ENCODE measurements around the gene KCNIP2. TPM values are rescaled to one million over a fixed set of nuclear protein-coding genes. Genes with fewer than 3 reads are reported as not detected.

Gene KCNIP2
- total and polyA plus RNA-seq, 9 donors = 1.8 to 8.9 (median 5.9) TPM

GRCh38 chr10:101857802-101858476, 14.3 kb upstream of the KCNIP2 start:
- TF ChIP-seq POLR2A (IDR thresholded peaks at IDR 0.05) = no peak
- H3K27ac ChIP-seq = no peak overlapping the region
- no peaks in the 10 kb centered on the region for H3K27me3 ChIP-seq
- no peak for DNase-seq
- no peaks in the 10 kb centered on the region for H3K4me1 ChIP-seq (ENCODE audit: insufficient read depth)
- no peaks in the 10 kb centered on the region for H3K9me3 ChIP-seq
- no peaks in the 10 kb centered on the region for H3K36me3 ChIP-seq
- intact Hi-C loops (cut with DNase I) = no loop called here
- WGBS, 3 donors = 0 to 97% (median 96%) methylated on average over 1 of the region's 1 CpG
- no peak overlapping the region for H3K4me3 ChIP-seq

- Histone ChIP-seq H3K36me3 (no peaks in the 10 kb centered on the region), H3K4me1 (ENCODE audit: insufficient read depth) (no peaks in the 10 kb centered on the region), H3K4me3 (no peak overlapping the region), H3K27ac (no peak overlapping the region), H3K9me3 (no peaks in the 10 kb centered on the region), H3K27me3 (no peaks in the 10 kb centered on the region)
- no peak for DNase-seq
- intact Hi-C loops (cut with DNase I) = no loop called here
- TF ChIP-seq POLR2A (IDR thresholded peaks at IDR 0.05) = no peak
- no peak for TF ChIP-seq CTCF (IDR thresholded peaks at IDR 0.05)
- TF ChIP-seq EP300 (IDR thresholded peaks at IDR 0.05) = no peak
Measured at GRCh38 chr10:101856626-101857025, 13.0 kb upstream of the KCNIP2 start.

- H3K36me3 ChIP-seq = no peaks in the 10 kb centered on the region
- TF ChIP-seq EP300 (IDR thresholded peaks at IDR 0.05) = no peak
- no peak for TF ChIP-seq CTCF (IDR thresholded peaks at IDR 0.05)
- TF ChIP-seq POLR2A (IDR thresholded peaks at IDR 0.05) = no peak
- H3K4me1 ChIP-seq (ENCODE audit: insufficient read depth) = no peaks in the 10 kb centered on the region
- no peak overlapping the region for H3K4me3 ChIP-seq
- H3K27me3 ChIP-seq = no peaks in the 10 kb centered on the region
- 38 to 45% (median 42%) methylated on average over 4 of the region's 4 CpGs for WGBS, 3 donors
- intact Hi-C loops (cut with DNase I) = no loop called here
- DNase-seq = no peak
- no peaks in the 10 kb centered on the region for H3K9me3 ChIP-seq
- no peak overlapping the region for H3K27ac ChIP-seq
Measured at GRCh38 chr10:101851411-101852116, 8.0 kb upstream of the KCNIP2 start.

- no peak overlapping the region for H3K4me3 ChIP-seq
- no peaks in the 10 kb centered on the region for H3K36me3 ChIP-seq
- H3K9me3 ChIP-seq = no peaks in the 10 kb centered on the region
- TF ChIP-seq CTCF (IDR thresholded peaks at IDR 0.05) = no peak
- TF ChIP-seq EP300 (IDR thresholded peaks at IDR 0.05) = no peak
- no peak for TF ChIP-seq POLR2A (IDR thresholded peaks at IDR 0.05)
- no peak for DNase-seq
- 86 to 90% (median 86%) methylated on average over 3 of the region's 3 CpGs for WGBS, 3 donors
- no peaks in the 10 kb centered on the region for H3K4me1 ChIP-seq (ENCODE audit: insufficient read depth)
- no peak overlapping the region for H3K27ac ChIP-seq
- H3K27me3 ChIP-seq = no peaks in the 10 kb centered on the region
- intact Hi-C loops (cut with DNase I) = no loop called here
Measured at GRCh38 chr10:101850749-101851148, 7.1 kb upstream of the KCNIP2 start.

GRCh38 chr10:101848894-101849351, 5.3 kb upstream of the KCNIP2 start:
- intact Hi-C loops (cut with DNase I) = loop anchor here in 2 of 4 donors (10.0 kb wide), 1 partner anchor 156 kb away; no protein-coding TSS in a partner anchor
- TF ChIP-seq EP300 (IDR thresholded peaks at IDR 0.05) = no peak
- no peak for TF ChIP-seq CTCF (IDR thresholded peaks at IDR 0.05)
- TF ChIP-seq POLR2A (IDR thresholded peaks at IDR 0.05) = no peak
- 76 to 81% (median 79%) methylated on average over 3 of the region's 3 CpGs for WGBS, 3 donors
- no peak for DNase-seq
- H3K27ac ChIP-seq = no peak overlapping the region
- no peak overlapping the region for H3K4me3 ChIP-seq
- H3K36me3 ChIP-seq = no peaks in the 10 kb centered on the region
- H3K27me3 ChIP-seq = no peaks in the 10 kb centered on the region
- no peaks in the 10 kb centered on the region for H3K9me3 ChIP-seq
- no peaks in the 10 kb centered on the region for H3K4me1 ChIP-seq (ENCODE audit: insufficient read depth)

Data from ovary (tissue), 9 donors.